CD4-positive, alpha-beta T cell treated with Interleukin-21 for 1 hour (primary cell): Measurements from ENCODE around the gene TTC9B.

Experiments
- DNase-seq: peaks from one replicate; pipeline ENCODE4 v3.0.0-alpha.2; 2020

TTC9B gene

GRCh38 chr19:40247178-40247577 is 29.0 kb upstream of the TTC9B start:
- DNase-seq = no peak

- DNase-seq = no peak
Observed at GRCh38 chr19:40246292-40247073, 28.3 kb upstream of the TTC9B start.

GRCh38 chr19:40245506-40246128 is 27.4 kb upstream of the TTC9B start:
- DNase-seq = no peak

- no peak for DNase-seq
Observed at GRCh38 chr19:40244579-40245317, 26.6 kb upstream of the TTC9B start.

- no peak for DNase-seq
Observed at GRCh38 chr19:40243181-40243580, 25.0 kb upstream of the TTC9B start.

GRCh38 chr19:40242480-40242879 is 24.3 kb upstream of the TTC9B start:
- no peak for DNase-seq

- DNase-seq = no peak
Observed at GRCh38 chr19:40241809-40242384, 23.7 kb upstream of the TTC9B start.

GRCh38 chr19:40241125-40241808 is 23.1 kb upstream of the TTC9B start:
- no peak for DNase-seq

- DNase-seq = no peak
Observed at GRCh38 chr19:40240332-40240731, 22.1 kb upstream of the TTC9B start.

GRCh38 chr19:40239415-40240226 is 21.4 kb upstream of the TTC9B start:
- DNase-seq = no peak

GRCh38 chr19:40238775-40239174 is 20.6 kb upstream of the TTC9B start:
- DNase-seq = no peak

GRCh38 chr19:40237791-40238190 is 19.6 kb upstream of the TTC9B start:
- no peak for DNase-seq

- no peak for DNase-seq
Observed at GRCh38 chr19:40236366-40236765, 18.2 kb upstream of the TTC9B start.

GRCh38 chr19:40236026-40236355 is 17.8 kb upstream of the TTC9B start:
- no peak for DNase-seq

- no peak for DNase-seq
Observed at GRCh38 chr19:40235238-40236025, 17.2 kb upstream of the TTC9B start.

- DNase-seq = no peak
Observed at GRCh38 chr19:40234429-40235237, 16.4 kb upstream of the TTC9B start.

- DNase-seq = no peak
Observed at GRCh38 chr19:40233811-40234389, 15.7 kb upstream of the TTC9B start.

GRCh38 chr19:40232949-40233810 is 15.0 kb upstream of the TTC9B start:
- DNase-seq = no peak

GRCh38 chr19:40232479-40232878 is 14.3 kb upstream of the TTC9B start:
- DNase-seq = no peak
